Effector memory CD4-positive, alpha-beta T cell (primary cell): ENCODE results near the gene DUSP22.

Experiments used
- DNase-seq, 3 donors: peaks; one replicate each; pipeline ENCODE4 v3.0.0-alpha.2; 2020
- H3K27ac ChIP-seq: 2 replicates; pipeline ENCODE4 v1.7.0; 2013; ENCODE audit warnings: mild to moderate bottlenecking, low read length, moderate library complexity; ENCODE audit not compliant: insufficient read depth, poor library complexity, severe bottlenecking
- H3K27me3 ChIP-seq: replicated peaks from 2 replicates; pipeline ENCODE4 v1.7.0; 2013; ENCODE audit warnings: mild to moderate bottlenecking, low read length; ENCODE audit not compliant: insufficient read depth, control insufficient read depth, poor library complexity, severe bottlenecking
- H3K36me3 ChIP-seq: 2 replicates; pipeline ENCODE4 v1.7.0; 2013; ENCODE audit warnings: mild to moderate bottlenecking, low read length, moderate library complexity; ENCODE audit not compliant: control insufficient read depth, insufficient read depth
- H3K4me1 ChIP-seq: 2 replicates; pipeline ENCODE4 v1.7.0; 2013; ENCODE audit warnings: low read length, mild to moderate bottlenecking; ENCODE audit not compliant: control insufficient read depth, insufficient read depth, poor library complexity, severe bottlenecking
- H3K4me3 ChIP-seq: 2 replicates; pipeline ENCODE4 v1.7.0; 2013; ENCODE audit warnings: low read length, low read depth, mild to moderate bottlenecking; ENCODE audit not compliant: insufficient read depth, poor library complexity, severe bottlenecking
- H3K9me3 ChIP-seq: 2 replicates; pipeline ENCODE4 v1.7.0; 2013; ENCODE audit warnings: mild to moderate bottlenecking, low read length, moderate library complexity; ENCODE audit not compliant: control insufficient read depth

DUSP22 gene

DNA sequence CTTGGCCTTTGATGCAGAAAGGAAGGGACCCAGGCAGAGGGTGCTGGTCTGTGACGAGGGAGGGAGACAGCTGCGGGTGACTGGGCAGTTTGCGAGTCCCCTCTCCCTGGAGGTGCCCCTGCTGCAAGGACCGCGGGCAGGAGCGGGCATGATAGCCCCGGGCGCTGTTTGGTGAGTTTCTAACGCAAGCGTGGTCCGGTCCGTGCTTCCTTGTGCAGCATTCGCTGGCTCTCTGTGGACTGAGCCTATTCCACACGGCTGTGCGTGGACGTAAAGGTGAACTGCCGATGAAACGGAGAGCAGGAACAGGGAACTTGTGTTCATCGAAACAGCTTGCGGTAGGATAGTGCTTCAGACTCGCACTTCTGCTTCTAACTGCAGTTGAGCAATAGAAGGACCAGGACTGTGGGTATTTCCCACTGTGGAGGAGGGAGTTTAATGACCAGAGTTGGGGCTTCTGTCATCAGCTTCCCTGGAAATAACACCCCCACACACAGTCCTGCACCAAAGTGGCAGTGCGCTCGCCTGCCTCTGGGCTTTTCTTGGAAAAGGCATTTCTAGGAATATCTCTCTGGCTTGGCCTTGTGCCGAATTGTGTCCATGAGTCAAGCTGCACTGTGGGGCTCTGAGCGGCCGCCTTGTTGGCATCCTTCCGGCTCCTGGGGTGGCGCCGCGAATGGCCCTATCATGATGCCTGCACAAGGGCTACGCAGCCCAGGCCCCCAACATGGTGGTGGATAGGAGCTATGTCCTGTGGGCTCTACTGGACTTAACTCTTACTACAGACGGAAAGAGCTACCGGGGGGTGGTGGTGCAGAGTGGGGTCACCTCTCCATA is 48.9 kb downstream of the DUSP22 start:
- DNase-seq = no peak
- Histone ChIP-seq H3K36me3 (no peaks in the 10 kb centered on the region), H3K9me3 (no peaks in the 10 kb centered on the region), H3K4me1 (peaks cover 6% of the 10 kb centered on the region), H3K27ac (no peak overlapping the region), H3K27me3 (no peaks in the 10 kb centered on the region), H3K4me3 (no peak overlapping the region)

DNA sequence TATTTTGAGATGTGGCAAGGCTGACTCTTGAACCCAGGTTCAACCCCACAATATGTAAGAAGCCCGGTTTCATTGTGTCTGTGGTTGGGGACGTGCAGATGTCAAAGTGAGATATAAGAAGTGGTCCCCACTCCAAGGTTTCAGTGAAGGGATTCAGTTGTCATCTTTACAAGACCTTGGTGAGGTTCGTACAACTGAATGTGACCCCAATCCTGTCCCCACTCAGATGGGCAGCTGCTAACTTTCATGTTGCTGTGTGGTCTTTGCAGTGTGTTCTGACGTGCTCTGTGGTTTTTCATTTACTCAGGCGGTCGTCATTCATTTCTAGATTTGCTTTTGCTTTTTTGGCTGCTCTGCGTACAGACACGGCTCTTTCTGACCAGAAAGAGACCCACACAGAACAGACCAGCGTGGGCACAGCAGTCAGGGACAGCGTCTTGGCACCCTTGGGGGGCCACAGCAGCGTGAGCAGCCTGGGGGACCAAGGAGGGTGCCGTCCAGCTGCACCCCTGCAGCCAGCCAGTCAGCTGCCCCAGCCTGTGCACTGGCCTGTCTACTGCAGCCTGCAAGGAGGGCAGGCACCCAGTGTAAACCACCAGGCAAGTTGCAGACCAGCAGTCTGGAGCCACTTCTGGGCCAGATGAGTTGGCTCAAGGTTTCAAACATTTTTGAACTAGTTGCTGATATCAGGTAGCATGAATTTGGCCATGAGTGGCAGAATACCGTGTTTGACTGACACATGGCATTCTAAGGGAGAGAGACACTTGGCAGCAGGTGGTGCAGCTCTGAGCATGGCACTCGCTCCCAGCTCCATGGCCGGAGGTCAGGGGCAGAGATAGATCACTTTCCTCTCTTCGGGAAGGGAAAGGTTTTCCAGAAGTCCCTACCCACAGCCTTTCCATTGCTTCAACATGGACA is 49.9 kb downstream of the DUSP22 start:
- H3K27ac ChIP-seq = no peak overlapping the region
- H3K27me3 ChIP-seq = no peaks in the 10 kb centered on the region
- no peak for DNase-seq
- H3K36me3 ChIP-seq = no peaks in the 10 kb centered on the region
- H3K4me3 ChIP-seq = no peak overlapping the region
- no peaks in the 10 kb centered on the region for H3K9me3 ChIP-seq
- no peaks in the 10 kb centered on the region for H3K4me1 ChIP-seq

DNA sequence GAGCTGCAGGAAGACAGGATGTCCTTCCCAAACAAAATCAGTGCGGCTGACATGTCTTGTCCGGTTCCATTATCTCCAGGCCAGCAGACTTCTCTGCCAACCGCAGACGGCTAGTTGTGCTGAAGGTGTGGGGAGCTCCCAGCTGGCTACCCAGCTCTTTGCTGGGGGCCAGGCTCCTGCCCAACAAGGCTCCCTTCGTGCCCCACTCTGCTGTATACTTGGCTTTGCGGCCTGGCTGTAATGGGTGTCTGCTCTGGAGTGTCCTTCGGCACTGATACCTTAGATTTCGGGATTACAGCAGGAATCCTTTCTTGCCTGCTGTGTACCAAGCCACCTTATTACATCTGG is 50.5 kb downstream of the DUSP22 start:
- no peak overlapping the region for H3K4me3 ChIP-seq
- no peaks in the 10 kb centered on the region for H3K4me1 ChIP-seq
- no peaks in the 10 kb centered on the region for H3K9me3 ChIP-seq
- H3K27ac ChIP-seq = no peak overlapping the region
- H3K36me3 ChIP-seq = peaks cover 3% of the 10 kb centered on the region
- no peaks in the 10 kb centered on the region for H3K27me3 ChIP-seq
- DNase-seq = no peak

DNA sequence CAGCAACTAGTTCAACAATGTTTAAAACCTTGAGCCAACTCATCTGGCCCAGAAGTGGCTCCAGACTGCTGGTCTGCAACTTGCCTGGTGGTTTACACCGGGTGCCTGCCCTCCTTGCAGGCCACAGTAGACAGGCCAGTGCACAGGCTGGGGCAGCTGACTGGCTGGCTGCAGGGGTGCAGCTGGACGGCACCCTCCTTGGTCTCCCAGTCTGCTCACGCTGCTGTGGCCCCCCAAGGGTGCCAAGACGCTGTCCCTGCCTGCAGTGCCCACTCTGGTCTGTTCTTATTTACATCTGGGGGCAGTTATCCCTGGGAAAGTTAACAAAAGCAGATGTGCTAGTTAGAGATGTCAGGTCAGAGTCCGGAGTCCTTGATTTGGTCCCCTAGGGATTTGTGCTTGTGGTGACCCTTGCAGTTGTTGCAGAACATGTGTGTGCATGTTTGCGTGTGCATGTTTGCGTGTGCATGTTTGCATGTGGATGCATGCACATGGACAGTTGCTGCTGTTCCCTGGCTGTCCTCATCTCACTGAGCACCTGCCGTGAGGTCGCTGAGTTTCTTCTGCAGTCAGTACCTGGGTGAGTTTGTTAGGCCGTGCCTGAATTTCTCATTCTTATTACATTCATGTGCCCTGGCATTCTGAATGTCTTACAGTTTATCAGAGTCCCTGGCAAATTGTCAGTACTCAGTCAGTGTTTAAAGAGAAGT is 51.1 kb downstream of the DUSP22 start:
- H3K4me1 ChIP-seq = no peaks in the 10 kb centered on the region
- H3K4me3 ChIP-seq = no peak overlapping the region
- H3K27me3 ChIP-seq = no peaks in the 10 kb centered on the region
- H3K27ac ChIP-seq = no peak overlapping the region
- DNase-seq = no peak
- H3K36me3 ChIP-seq = peaks cover 3% of the 10 kb centered on the region
- no peaks in the 10 kb centered on the region for H3K9me3 ChIP-seq

DNA sequence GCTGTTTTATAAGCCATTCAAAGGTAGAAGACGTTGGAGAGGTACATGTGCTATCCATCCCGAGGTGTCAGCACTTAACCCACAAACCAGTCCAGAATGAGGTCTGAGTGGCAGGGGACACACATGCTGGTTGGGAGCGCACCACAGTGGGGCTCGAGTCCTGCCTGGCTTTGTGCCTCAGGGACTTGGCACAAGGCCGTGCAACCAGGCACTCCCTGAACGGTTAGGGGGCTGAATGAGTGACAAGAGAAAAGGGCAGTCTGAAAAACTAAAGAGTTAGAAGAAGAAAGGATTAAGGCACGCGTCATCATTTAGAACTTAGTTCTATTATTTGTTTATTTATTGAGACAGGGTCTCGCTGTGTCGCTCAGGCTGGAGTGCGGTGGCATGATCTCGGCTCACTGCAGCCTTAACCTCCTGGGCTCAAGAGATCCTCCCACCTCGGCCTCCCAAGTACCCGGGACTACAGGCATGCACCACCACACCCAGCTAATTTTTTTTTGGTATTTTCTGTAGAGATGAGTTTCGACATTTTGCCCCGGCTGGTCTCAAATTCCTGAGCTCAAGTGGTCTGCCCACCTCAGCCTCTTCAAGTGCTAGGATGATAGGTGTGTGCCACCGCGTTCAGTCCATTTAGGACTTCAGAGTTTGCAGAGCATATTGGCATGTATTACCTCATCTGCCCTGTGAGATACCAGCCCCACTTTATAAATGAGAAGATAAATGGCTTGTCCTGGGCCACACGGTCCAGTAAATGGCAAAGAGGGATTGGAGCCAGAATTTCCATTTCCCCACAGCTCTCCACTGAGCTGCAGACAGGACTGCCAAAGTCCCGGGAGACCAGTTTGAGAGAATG is 51.9 kb downstream of the DUSP22 start:
- Histone ChIP-seq H3K4me3 (no peak overlapping the region), H3K9me3 (no peaks in the 10 kb centered on the region), H3K27me3 (no peaks in the 10 kb centered on the region), H3K4me1 (no peaks in the 10 kb centered on the region), H3K36me3 (peaks cover 3% of the 10 kb centered on the region), H3K27ac (no peak overlapping the region)
- no peak for DNase-seq

DNA sequence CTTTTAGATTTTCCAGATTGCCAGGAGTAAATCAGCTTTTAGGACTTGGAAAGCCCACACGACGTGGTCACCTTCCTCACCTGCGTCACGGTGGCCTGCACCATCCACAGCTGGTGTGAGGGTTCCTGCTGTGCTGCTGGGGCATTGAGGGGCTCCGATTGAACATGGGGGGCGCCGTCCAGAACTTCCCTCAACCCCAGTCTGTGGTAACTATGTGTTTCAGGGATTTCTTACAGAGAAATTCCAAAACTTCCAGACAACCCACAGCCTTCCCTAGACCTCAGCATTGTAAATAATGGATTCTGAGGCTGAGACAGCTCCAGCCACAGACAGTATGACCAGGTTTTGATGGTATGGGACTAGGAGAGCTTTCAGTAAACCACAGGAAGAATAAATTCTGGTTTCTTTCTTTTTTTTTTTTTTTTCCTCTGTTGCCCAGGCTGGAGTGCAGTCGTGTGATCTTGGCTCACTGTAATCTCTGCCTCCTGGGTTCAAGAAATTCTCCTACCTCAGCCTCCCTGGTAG is 52.6 kb downstream of the DUSP22 start:
- no peak for DNase-seq
- Histone ChIP-seq H3K36me3 (peaks cover 5% of the 10 kb centered on the region), H3K27me3 (no peaks in the 10 kb centered on the region), H3K4me3 (no peak overlapping the region), H3K9me3 (no peaks in the 10 kb centered on the region), H3K4me1 (no peaks in the 10 kb centered on the region), H3K27ac (no peak overlapping the region)

DNA sequence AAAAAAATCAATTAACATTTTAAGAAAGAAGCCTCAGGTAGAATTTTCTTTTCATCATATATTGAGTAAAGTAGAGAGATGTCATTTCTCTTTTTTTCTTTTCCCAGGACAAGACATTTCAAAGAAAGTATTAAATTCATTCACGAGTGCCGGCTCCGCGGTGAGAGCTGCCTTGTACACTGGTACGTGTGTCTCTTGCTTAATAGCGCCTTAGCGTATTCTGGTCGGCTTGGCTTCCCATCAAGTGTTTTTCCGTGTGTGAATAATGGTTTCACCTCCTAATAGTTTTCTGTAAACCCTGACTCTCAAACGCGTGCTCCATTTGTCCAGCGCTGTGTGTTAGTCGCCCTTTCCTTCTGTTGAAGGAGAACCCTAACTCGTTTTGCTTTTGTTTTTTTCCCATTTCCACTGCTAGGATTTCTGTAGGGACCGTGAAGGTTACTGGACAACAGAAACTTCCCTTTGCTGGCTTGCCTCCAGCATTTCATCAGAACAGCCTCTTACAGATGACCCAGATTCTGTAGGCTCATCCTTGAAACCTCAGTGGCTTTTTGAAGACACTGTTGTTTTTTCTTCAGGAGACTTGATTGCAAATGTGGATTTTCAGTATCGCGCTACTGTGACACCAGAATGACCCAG is 53.6 kb downstream of the DUSP22 start:
- no peak for DNase-seq
- Histone ChIP-seq H3K27me3 (no peaks in the 10 kb centered on the region), H3K4me1 (no peaks in the 10 kb centered on the region), H3K4me3 (no peak overlapping the region), H3K36me3 (peaks cover 8% of the 10 kb centered on the region), H3K27ac (no peak overlapping the region), H3K9me3 (no peaks in the 10 kb centered on the region)

DNA sequence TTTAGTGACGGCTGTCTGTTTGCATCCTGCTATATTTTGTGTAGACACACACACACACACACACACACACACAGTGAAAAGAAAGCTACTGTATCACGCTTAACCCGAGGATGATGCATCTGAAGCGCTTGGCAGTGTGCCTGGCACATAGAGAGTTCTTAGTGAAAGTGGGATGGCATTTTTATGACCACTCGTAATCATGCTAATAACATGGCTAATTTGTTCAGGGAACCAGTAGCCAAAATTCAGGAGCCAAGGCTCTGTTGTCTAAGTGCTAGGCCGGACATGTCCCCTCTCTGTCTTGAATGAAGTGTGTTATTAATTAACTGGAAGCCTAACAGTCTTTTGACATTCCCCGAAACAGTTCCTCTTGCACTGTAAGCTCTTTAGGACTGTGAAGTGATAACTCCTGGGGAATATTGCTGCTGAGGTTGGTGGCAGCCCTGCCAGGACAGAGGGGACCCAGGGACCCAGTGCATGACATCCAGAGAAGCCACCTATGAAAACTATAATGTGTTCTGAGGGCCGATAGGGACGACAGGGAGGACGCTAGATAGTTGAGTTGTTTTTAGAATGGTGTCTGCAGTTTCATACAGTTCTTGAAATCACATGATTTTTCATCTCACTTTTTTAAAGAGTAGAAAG is 54.2 kb downstream of the DUSP22 start:
- no peak overlapping the region for H3K27ac ChIP-seq
- H3K4me3 ChIP-seq = no peak overlapping the region
- H3K4me1 ChIP-seq = no peaks in the 10 kb centered on the region
- H3K27me3 ChIP-seq = no peaks in the 10 kb centered on the region
- H3K36me3 ChIP-seq = peaks cover 8% of the 10 kb centered on the region
- no peaks in the 10 kb centered on the region for H3K9me3 ChIP-seq
- DNase-seq = no peak
